H1 (cell line): ENCODE results near the gene RBMS2. TPM values are rescaled to one million over a fixed set of nuclear protein-coding genes. Genes with fewer than 3 reads are reported as not detected.

Experiments used
- GABPA ChIP-seq: IDR thresholded peaks from 2 replicates; pipeline ENCODE4 v1.6.1; 2011; ENCODE audit warnings: mild to moderate bottlenecking, low read length, moderate library complexity, borderline replicate concordance; ENCODE audit not compliant: insufficient read depth
- KDM4A ChIP-seq: IDR thresholded peaks from one replicate; pipeline ENCODE4 v1.7.1; 2012; ENCODE audit warnings: low read depth, mild to moderate bottlenecking, moderate library complexity, low read length, inconsistent platforms; ENCODE audit not compliant: severe bottlenecking
- NANOG ChIP-seq: IDR thresholded peaks from 2 replicates; pipeline ENCODE4 v1.6.1; 2011; ENCODE audit warnings: low read length, low read depth, mild to moderate bottlenecking, inconsistent platforms; ENCODE audit not compliant: insufficient read depth, poor library complexity, severe bottlenecking
- NRF1 ChIP-seq: IDR thresholded peaks from 2 replicates; pipeline ENCODE4 v1.6.1; 2011; ENCODE audit warnings: mild to moderate bottlenecking, low read depth, low read length, improper control_type of control experiment
- RBBP5 ChIP-seq: IDR thresholded peaks from 2 replicates; pipeline ENCODE4 v1.7.1; 2012; ENCODE audit warnings: low read depth, mild to moderate bottlenecking, inconsistent platforms, low read length, moderate library complexity, borderline replicate concordance
- RFX5 ChIP-seq: IDR thresholded peaks from 2 replicates; pipeline ENCODE4 v1.6.1; 2011; ENCODE audit warnings: low read depth, low read length, improper control_type of control experiment, borderline replicate concordance
- SRF ChIP-seq: IDR thresholded peaks from 2 replicates; pipeline ENCODE4 v1.6.1; 2011; ENCODE audit warnings: mild to moderate bottlenecking, low read depth, low read length, moderate library complexity
- TAF1 ChIP-seq: IDR thresholded peaks from 2 replicates; pipeline ENCODE4 v1.6.1; 2011; ENCODE audit warnings: mild to moderate bottlenecking, low read depth, low read length
- TBP ChIP-seq: IDR thresholded peaks from 2 replicates; pipeline ENCODE4 v1.6.1; 2011; ENCODE audit warnings: low read depth, low read length, improper control_type of control experiment
- YY1 ChIP-seq: IDR thresholded peaks from 2 replicates; pipeline ENCODE4 v1.6.1; 2011; ENCODE audit warnings: low read depth, mild to moderate bottlenecking, low read length
- polyA plus RNA-seq, 7 experiments: library from polyadenylated mRNA; depleted of rRNA in 3 of 7; stranded (reverse) in 5 of 7; unstranded in 2 of 7; fragments of >200 nt in 5 of 7; fragments of 200-250 nt in 2 of 7; gene quantifications; 1 replicate in 5 of 7; 2 replicates in 1 of 7; 4 replicates in 1 of 7; pipeline versions ENCODE4 v1.2.1 to v1.2.3, GENCODE V29; 2011 to 2013; ENCODE audit warnings: missing spikeins in 2 of 7, mixed read lengths in 2 of 7
- total RNA-seq: library from RNA; stranded (reverse); fragmentation: NEBNext Ultra II Directional; extraction: Animal tissue kit (Norgen Biotek cat#: 25700); gene quantifications from 2 replicates; pipeline ENCODE4 v1.2.1, GENCODE V29; 2021

The RBMS2 gene
- total and polyA plus RNA-seq, 2 of the 8 experiments (the other 6 are each of a cell fraction or from before 2014, with no cell fraction given), result 9.6 to 31.3 TPM

DNA sequence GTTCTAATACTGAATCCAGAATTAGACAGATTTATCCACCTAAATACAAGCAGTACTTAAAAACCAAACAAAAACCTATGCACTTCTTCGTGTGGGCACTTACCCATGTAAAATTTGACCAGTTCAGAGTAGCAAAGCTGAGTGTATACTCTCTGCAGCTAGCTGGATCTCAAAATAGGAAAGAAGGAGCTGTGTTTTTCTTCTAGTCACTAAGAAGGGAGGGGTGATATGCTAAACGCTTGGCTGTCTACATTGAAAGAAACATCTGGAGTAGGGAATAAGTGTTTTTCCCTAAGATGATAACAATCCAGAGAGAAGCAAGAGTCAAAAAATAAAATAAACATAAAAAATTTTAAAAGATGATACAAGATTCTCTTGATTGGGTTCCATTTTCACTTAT, 20.0 kb downstream of the RBMS2 start (continued):
- no peak for TF ChIP-seq TBP
- TF ChIP-seq YY1, result no peak
- TF ChIP-seq KDM4A, result no peak
- no peak for TF ChIP-seq SRF
- no peak for TF ChIP-seq NANOG
- no peak for TF ChIP-seq NRF1
- TF ChIP-seq GABPA, result no peak
- TF ChIP-seq RFX5, result no peak
- TF ChIP-seq RBBP5, result no peak
- TF ChIP-seq TAF1, result no peak
